ENCODE results near the gene LRRFIP1. TPM values are rescaled to one million over a fixed set of nuclear protein-coding genes. Genes with fewer than 3 reads are reported as not detected.
A peak's percentile ranks its signal among the peaks of the same experiment; 100 is the strongest.

The LRRFIP1 gene
- total and polyA plus RNA-seq, 2 of the 13 experiments (the other 11 are each of a cell fraction or from before 2014, with no cell fraction given): 15.9 to 40.5 TPM

DNA sequence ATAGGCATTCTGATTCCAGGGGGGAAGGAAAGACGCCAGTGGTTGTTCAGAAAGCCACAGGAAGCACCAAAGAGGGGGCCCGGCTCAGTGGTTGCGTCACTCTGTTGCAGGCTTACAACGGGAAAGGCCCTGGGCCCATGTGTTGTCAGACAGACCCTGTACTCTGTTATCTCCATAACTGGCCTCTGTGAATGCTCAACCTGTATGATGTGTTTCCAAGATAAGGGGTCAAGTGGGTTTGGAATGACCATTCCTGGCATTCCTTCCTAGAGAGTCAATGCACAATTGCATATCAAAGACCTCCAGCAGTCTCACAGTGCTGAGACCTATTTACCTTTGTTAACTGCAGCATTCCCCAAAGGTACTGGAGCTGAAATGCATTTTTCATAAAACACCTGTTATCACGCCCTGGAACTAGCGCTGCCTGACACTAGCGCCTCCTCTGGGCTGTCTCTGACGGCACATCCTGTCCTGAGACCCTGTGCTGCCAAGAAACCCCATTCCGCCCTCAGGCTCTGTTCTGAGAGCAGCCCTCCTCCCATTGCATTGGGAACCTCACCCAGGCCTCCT, 13.2 kb upstream of the LRRFIP1 start (continued):
- TF ChIP-seq ATRX (CRISPR knock-in tag; IDR thresholded peaks at IDR 0.05; ENCODE audit: borderline replicate concordance) (no peak), NFIB (CRISPR knock-in tag; IDR thresholded peaks at IDR 0.05; ENCODE audit: borderline replicate concordance) (no peak), ZNF589 (CRISPR knock-in tag; conservative IDR thresholded peaks at IDR 0.05) (no peak), MYNN (CRISPR knock-in tag; IDR thresholded peaks at IDR 0.05; ENCODE audit: low read depth) (no peak), MBD4 (IDR thresholded peaks at IDR 0.05; ENCODE audit: borderline replicate concordance, low read length) (no peak), PAX8 (CRISPR knock-in tag; IDR thresholded peaks at IDR 0.05; ENCODE audit: borderline replicate concordance) (no peak), NFKBIZ (CRISPR knock-in tag; IDR thresholded peaks at IDR 0.05) (peak; percentile 94), POGZ (CRISPR knock-in tag; IDR thresholded peaks at IDR 0.05) (peak; percentile 87), NR2F6 (IDR thresholded peaks at IDR 0.05) (peak; percentile 97), NR2F6 (CRISPR knock-in tag; IDR thresholded peaks at IDR 0.05) (peak; percentile 96), ZNF317 (CRISPR knock-in tag; IDR thresholded peaks at IDR 0.05) (peak; percentile 82), ZNF619 (CRISPR knock-in tag; IDR thresholded peaks at IDR 0.05) (no peak), ATF6 (CRISPR knock-in tag; conservative IDR thresholded peaks at IDR 0.05) (peak; percentile 53; the same call in 1 of the 2 replicates), XBP1 (CRISPR knock-in tag; IDR thresholded peaks at IDR 0.05) (no peak), HNRNPUL1 (IDR thresholded peaks at IDR 0.05; ENCODE audit: low read depth, low read length) (no peak), RERE (CRISPR knock-in tag; IDR thresholded peaks at IDR 0.05; ENCODE audit: low read depth) (peak; percentile 91), ATF7-NPFF (CRISPR knock-in tag; IDR thresholded peaks at IDR 0.05; ENCODE audit: low read depth) (no peak; the same call in 1 of the 2 replicates), ZNF10 (CRISPR knock-in tag; IDR thresholded peaks at IDR 0.05; ENCODE audit: borderline replicate concordance, low read depth) (no peak), TBP (CRISPR knock-in tag; IDR thresholded peaks at IDR 0.05) (no peak), FOXO1 (CRISPR knock-in tag; IDR thresholded peaks at IDR 0.05) (peak; percentile 97)

Data from HepG2 (cell line).